Measurements from ENCODE around the gene USP44. TPM values are rescaled to one million over a fixed set of nuclear protein-coding genes. Genes with fewer than 3 reads are reported as not detected.

USP44 gene
- total and polyA plus RNA-seq, 10 of the 15 experiments (the other 5 are each of a cell fraction or from before 2014, with no cell fraction given), result 0.02 to 0.26 (median 0.12) TPM; not detected in 6

- Histone ChIP-seq H3K4me3 (no peak overlapping the region), H2AFZ (ENCODE audit: control insufficient read depth, low read depth, low read length) (no peak overlapping the region), H3K27ac (ENCODE audit: control insufficient read depth, insufficient read depth) (no peak overlapping the region), H4K20me1 (ENCODE audit: control insufficient read depth, insufficient read depth) (no peaks in the 10 kb centered on the region), H3K4me1 (ENCODE audit: control insufficient read depth, insufficient read depth, low read length) (no peaks in the 10 kb centered on the region), H3K79me2 (ENCODE audit: control insufficient read depth, insufficient read depth, low read length) (no peaks in the 10 kb centered on the region), H3K9me3 (replicated peaks; ENCODE audit: control insufficient read depth, insufficient read depth, low read length) (no peaks in the 10 kb centered on the region), H3K36me3 (ENCODE audit: control insufficient read depth in 2 of 2, insufficient read depth in 2 of 2, low read length in 1 of 2) (no peaks in the 10 kb centered on the region), H3K9ac (ENCODE audit: control insufficient read depth, insufficient read depth, low read length) (no peak overlapping the region), H3K27me3 (replicated peaks in 1 of 2; ENCODE audit: control insufficient read depth in 2 of 2, insufficient read depth in 2 of 2, low read length in 1 of 2) (no peaks in the 10 kb centered on the region; a peak in 1 of 4 replicates), H3K4me2 (ENCODE audit: control insufficient read depth, insufficient read depth) (no peak overlapping the region)
- ATAC-seq (no peak), DNase-seq (ENCODE audit: low read depth, low spot score) (no peak), FAIRE-seq (no peak)
- in situ Hi-C loops (cut with MboI) (loop anchor here (5.0 kb wide), 1 partner anchor 421 kb away; no protein-coding TSS in a partner anchor), intact Hi-C loops (cut with micrococcal nuclease; ENCODE audit: unreplicated experiment) (loop anchor here (10.0 kb wide), 3 partner anchors 193 to 993 kb away; no protein-coding TSS in a partner anchor)
- WGBS (ENCODE audit: insufficient coverage, insufficient replicate concordance, low lambda C conversion rate, missing lambda C conversion rate), result 32% methylated on average over 4 of the region's 4 CpGs
- no TSS peak for BruUV-seq (replicated peaks)
- TF ChIP-seq KDM1A (IDR thresholded peaks at IDR 0.05; ENCODE audit: borderline replicate concordance), result no peak
- TF ChIP-seq RUNX3 (IDR thresholded peaks at IDR 0.05; ENCODE audit: low read length), result no peak
- no peak for TF ChIP-seq IKZF1 (conservative IDR thresholded peaks at IDR 0.05)
- no peak for TF ChIP-seq POU2F2 (IDR thresholded peaks at IDR 0.05; ENCODE audit: borderline replicate concordance, low read depth, low read length)
- TF ChIP-seq SUZ12 (IDR thresholded peaks at IDR 0.05; ENCODE audit: unreplicated experiment), result no peak
- TF ChIP-seq CTCF (IDR thresholded peaks at IDR 0.05 in 2 of 3, conservative IDR thresholded peaks at IDR 0.05 in 1 of 3; ENCODE audit: control insufficient read depth in 2 of 3, extremely low read depth in 1 of 3, insufficient read depth in 1 of 3, low read depth in 3 of 3, low read length in 3 of 3), result no peak
- no peak for TF ChIP-seq TARDBP (IDR thresholded peaks at IDR 0.05; ENCODE audit: borderline replicate concordance)
- TF ChIP-seq ELK1 (IDR thresholded peaks at IDR 0.05; ENCODE audit: low read depth, low read length), result no peak
- TF ChIP-seq ZBTB11 (CRISPR knock-in tag; IDR thresholded peaks at IDR 0.05), result no peak
- TF ChIP-seq POLR2A (IDR thresholded peaks at IDR 0.05; ENCODE audit: low read depth, low read length), result no peak
- TF ChIP-seq HDGF (IDR thresholded peaks at IDR 0.05), result no peak
- ChIA-PET POLR2A (no interaction called here), CTCF (interaction anchor here (1.1 to 6.3 kb wide), 3 partner anchors 36 to 421 kb away, joined by 3 to 120 read pairs (median 6); no protein-coding TSS in a partner anchor), SMC1A (ENCODE audit: uncharacterized antibody, unreplicated experiment) (interaction anchor here (0.8 to 1.2 kb wide), 2 partner anchors 16 to 421 kb away, joined by 3 to 5 read pairs; no protein-coding TSS in a partner anchor), RAD21 (ENCODE audit: unreplicated experiment) (no interaction called here)
These were observed 13.3 kb downstream of the USP44 start for GRCh38 chr12:95538006-95538405.

Measured in GM12878 (cell line).